ENCODE measurements around the gene SEMA3F. TPM values are rescaled to one million over a fixed set of nuclear protein-coding genes. Genes with fewer than 3 reads are reported as not detected.

The SEMA3F gene
- total and polyA plus RNA-seq, 2 donors (not counting 1 experiment from before 2014, with no cell fraction given): 5.1 to 9.7 TPM

DNA sequence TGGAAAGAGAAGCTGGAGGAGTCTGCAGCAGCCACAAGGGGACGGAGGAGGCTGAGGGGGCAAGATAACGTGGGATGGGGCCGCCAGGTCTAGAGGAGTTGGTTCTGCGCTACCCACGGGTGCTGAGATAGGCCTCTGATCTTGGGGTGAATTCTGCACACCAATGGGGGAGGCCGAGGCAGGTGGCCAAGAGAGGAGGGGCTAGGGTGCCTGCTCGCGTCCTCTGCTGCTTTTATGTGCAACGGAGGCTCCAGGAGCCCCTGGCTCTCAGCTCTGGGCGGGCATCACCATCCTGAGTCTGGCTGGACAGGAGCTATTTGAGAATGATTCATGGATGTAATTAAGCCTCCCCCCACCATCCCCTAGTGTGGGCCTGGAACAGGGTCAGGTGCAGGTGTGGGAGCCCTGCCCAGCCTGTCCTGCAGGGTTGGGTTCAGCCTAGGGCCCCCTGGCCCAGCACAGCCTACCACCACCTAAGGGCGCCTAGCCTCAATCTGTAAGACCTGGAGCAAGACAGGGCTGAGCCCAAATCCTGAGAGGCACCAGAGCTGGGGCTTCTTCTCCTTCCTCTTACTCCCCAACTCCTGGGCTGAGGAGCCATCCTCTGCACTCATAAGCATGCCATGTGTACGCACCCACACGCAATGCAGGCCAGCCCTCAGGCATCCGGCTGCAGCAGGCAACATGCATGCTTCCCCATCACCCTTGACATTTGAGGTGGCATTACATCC, 32.3 kb upstream of the SEMA3F start:
- no peaks in the 10 kb centered on the region for H3K9me3 ChIP-seq (ENCODE audit: control insufficient read depth, insufficient read depth, low read depth, low read length)
- DNase-seq (ENCODE audit: low read depth in 2 of 2): no peak
- H3K79me2 ChIP-seq (ENCODE audit: control insufficient read depth, insufficient read depth, low read length): no peaks in the 10 kb centered on the region
- peaks cover 18% of the 10 kb centered on the region for H3K36me3 ChIP-seq (ENCODE audit: control insufficient read depth, insufficient read depth, low read length)
- no peak overlapping the region for H3K4me3 ChIP-seq (replicated peaks in 1 of 4; ENCODE audit: control extremely low read depth in 1 of 4, insufficient read depth in 1 of 4, low read depth in 3 of 4, low read length in 4 of 4)
- no peak overlapping the region for H3K4me2 ChIP-seq (ENCODE audit: extremely low read depth, insufficient read depth, low read length)
- no peaks in the 10 kb centered on the region for H3K27me3 ChIP-seq (ENCODE audit: control insufficient read depth, insufficient read depth, low read length)
- H3K9ac ChIP-seq (ENCODE audit: insufficient read depth, low read length): no peak overlapping the region
- no peaks in the 10 kb centered on the region for H4K20me1 ChIP-seq (ENCODE audit: control insufficient read depth, extremely low read depth, insufficient read depth, low read length)
- no peak overlapping the region for H2AFZ ChIP-seq (ENCODE audit: low read length)
- no peak overlapping the region for H3K27ac ChIP-seq (ENCODE audit: insufficient read depth, low read length)
- H3K4me1 ChIP-seq (ENCODE audit: control insufficient read depth, extremely low read depth, insufficient read depth, low read length): peaks cover 13% of the 10 kb centered on the region
- TF ChIP-seq EZH2 (IDR thresholded peaks at IDR 0.05; ENCODE audit: low read length, missing control alignments): no peak
- TF ChIP-seq, protein P1, sequence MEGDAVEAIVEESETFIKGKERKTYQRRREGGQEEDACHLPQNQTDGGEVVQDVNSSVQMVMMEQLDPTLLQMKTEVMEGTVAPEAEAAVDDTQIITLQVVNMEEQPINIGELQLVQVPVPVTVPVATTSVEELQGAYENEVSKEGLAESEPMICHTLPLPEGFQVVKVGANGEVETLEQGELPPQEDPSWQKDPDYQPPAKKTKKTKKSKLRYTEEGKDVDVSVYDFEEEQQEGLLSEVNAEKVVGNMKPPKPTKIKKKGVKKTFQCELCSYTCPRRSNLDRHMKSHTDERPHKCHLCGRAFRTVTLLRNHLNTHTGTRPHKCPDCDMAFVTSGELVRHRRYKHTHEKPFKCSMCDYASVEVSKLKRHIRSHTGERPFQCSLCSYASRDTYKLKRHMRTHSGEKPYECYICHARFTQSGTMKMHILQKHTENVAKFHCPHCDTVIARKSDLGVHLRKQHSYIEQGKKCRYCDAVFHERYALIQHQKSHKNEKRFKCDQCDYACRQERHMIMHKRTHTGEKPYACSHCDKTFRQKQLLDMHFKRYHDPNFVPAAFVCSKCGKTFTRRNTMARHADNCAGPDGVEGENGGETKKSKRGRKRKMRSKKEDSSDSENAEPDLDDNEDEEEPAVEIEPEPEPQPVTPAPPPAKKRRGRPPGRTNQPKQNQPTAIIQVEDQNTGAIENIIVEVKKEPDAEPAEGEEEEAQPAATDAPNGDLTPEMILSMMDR (conservative IDR thresholded peaks at IDR 0.05 in 1 of 2, IDR thresholded peaks at IDR 0.05 in 1 of 2; ENCODE audit: low read depth in 1 of 2, low read length in 2 of 2): no peak

DNA sequence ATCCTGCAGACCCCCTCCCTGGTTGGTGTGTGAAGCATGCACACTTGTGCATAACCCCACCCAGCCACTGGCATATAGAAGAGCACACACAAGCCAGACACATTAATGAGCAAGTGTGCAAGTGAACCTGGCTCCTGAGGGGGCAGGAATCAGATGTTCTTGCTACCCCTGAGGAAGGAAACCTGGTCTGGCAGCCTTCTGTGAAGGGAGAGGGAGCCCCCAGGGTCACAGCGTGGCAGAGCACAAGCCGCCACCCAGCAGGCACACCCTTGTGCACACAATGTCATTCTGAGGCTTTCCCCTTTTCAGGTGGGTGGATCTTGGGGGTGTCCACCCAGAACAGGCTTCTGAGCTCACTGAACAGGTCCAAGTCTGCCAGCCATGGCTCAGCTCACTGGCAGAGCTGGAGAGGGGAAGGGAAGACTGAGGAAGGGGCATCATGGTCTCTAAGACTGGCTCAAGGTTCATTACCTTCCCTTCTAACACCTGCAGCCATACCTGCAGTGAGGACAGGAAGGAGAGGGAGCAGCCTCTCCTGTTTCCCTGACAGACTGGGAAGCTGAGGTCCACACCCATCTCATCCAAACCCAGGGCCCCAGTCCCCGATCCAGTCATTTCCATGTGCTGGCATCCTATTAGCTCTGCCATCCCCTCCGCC, 31.6 kb upstream of the SEMA3F start:
- peaks cover 13% of the 10 kb centered on the region for H3K4me1 ChIP-seq (ENCODE audit: control insufficient read depth, extremely low read depth, insufficient read depth, low read length)
- no peak overlapping the region for H3K4me2 ChIP-seq (ENCODE audit: extremely low read depth, insufficient read depth, low read length)

More for the DNA sequence above, 31.6 kb upstream of the SEMA3F start:
- Histone ChIP-seq H4K20me1 (ENCODE audit: control insufficient read depth, extremely low read depth, insufficient read depth, low read length) (no peaks in the 10 kb centered on the region), H3K79me2 (ENCODE audit: control insufficient read depth, insufficient read depth, low read length) (no peaks in the 10 kb centered on the region), H3K27ac (ENCODE audit: insufficient read depth, low read length) (no peak overlapping the region), H3K4me3 (replicated peaks in 1 of 4; ENCODE audit: control extremely low read depth in 1 of 4, insufficient read depth in 1 of 4, low read depth in 3 of 4, low read length in 4 of 4) (no peak overlapping the region), H3K9me3 (ENCODE audit: control insufficient read depth, insufficient read depth, low read depth, low read length) (no peaks in the 10 kb centered on the region), H2AFZ (ENCODE audit: low read length) (no peak overlapping the region), H3K36me3 (ENCODE audit: control insufficient read depth, insufficient read depth, low read length) (peaks cover 12% of the 10 kb centered on the region), H3K27me3 (ENCODE audit: control insufficient read depth, insufficient read depth, low read length) (no peaks in the 10 kb centered on the region), H3K9ac (ENCODE audit: insufficient read depth, low read length) (no peak overlapping the region)
- no peak for DNase-seq (ENCODE audit: low read depth in 2 of 2)
- TF ChIP-seq, protein P1 (conservative IDR thresholded peaks at IDR 0.05 in 1 of 2, IDR thresholded peaks at IDR 0.05 in 1 of 2; ENCODE audit: low read depth in 1 of 2, low read length in 2 of 2): no peak
- no peak for TF ChIP-seq EZH2 (IDR thresholded peaks at IDR 0.05; ENCODE audit: low read length, missing control alignments)

All from fibroblast of lung (primary cell).